ENCODE data around the gene PLXNB3. TPM values are rescaled to one million over a fixed set of nuclear protein-coding genes. Genes with fewer than 3 reads are reported as not detected.

The PLXNB3 gene
- total RNA-seq, 3 donors from 2014 or later (not counting 1 experiment from before 2014, with no cell fraction given) = 1.2 to 1.3 TPM; not detected in 1

GRCh38 chrX:153723351-153724251 is 40.4 kb upstream of the PLXNB3 start:
- Histone ChIP-seq H3K36me3 (ENCODE audit: control insufficient read depth, insufficient read depth, low read length) (peaks cover 22% of the 10 kb centered on the region), H3K9me3 (ENCODE audit: control insufficient read depth, insufficient read depth, low read length) (no peaks in the 10 kb centered on the region), H3K4me1 (ENCODE audit: control insufficient read depth, insufficient read depth, low read length) (peaks cover 54% of the 10 kb centered on the region), H3K27ac (ENCODE audit: low read length) (peak overlapping the region; percentile 53), H3K27me3 (ENCODE audit: control insufficient read depth, insufficient read depth, low read length) (no peaks in the 10 kb centered on the region), H3K4me3 (ENCODE audit: low read length) (peak overlapping the region; percentile 58)
- Mint-ChIP-seq H3K27me3 (ENCODE audit: low read depth in 2 of 2) (no peaks in the 10 kb centered on the region), H3K36me3 (no peaks in the 10 kb centered on the region), H3K4me1 (peaks cover 18 to 35% of the 10 kb centered on the region in 2 donors), H3K4me3 (peak overlapping the region; percentile 85), H3K9me3 (no peaks in the 10 kb centered on the region), H3K27ac (peak overlapping the region; percentile 74 to 80)
- intact Hi-C loops (cut with micrococcal nuclease) = no loop called here
- peak in 1 of 2 donors; percentile 77 for DNase-seq
- TF ChIP-seq, protein P1, sequence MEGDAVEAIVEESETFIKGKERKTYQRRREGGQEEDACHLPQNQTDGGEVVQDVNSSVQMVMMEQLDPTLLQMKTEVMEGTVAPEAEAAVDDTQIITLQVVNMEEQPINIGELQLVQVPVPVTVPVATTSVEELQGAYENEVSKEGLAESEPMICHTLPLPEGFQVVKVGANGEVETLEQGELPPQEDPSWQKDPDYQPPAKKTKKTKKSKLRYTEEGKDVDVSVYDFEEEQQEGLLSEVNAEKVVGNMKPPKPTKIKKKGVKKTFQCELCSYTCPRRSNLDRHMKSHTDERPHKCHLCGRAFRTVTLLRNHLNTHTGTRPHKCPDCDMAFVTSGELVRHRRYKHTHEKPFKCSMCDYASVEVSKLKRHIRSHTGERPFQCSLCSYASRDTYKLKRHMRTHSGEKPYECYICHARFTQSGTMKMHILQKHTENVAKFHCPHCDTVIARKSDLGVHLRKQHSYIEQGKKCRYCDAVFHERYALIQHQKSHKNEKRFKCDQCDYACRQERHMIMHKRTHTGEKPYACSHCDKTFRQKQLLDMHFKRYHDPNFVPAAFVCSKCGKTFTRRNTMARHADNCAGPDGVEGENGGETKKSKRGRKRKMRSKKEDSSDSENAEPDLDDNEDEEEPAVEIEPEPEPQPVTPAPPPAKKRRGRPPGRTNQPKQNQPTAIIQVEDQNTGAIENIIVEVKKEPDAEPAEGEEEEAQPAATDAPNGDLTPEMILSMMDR (IDR thresholded peaks at IDR 0.05) = no peak
- peak; percentile 2 to 15 (median 9) for ATAC-seq
- 0% methylated on average over 78 of the region's 78 CpGs for WGBS (ENCODE audit: insufficient coverage)

GRCh38 chrX:153724252-153725038 is 39.6 kb upstream of the PLXNB3 start, which contains the start of the genes ABCD1 and BCAP31:
TSS of gene ABCD1 (plus strand) at chrX:153724856. CDS start at chrX:153725267, 411 bp downstream.
TSS of gene BCAP31 (minus strand) at chrX:153724387. CDS start at chrX:153723244, 1,143 bp downstream.
- WGBS (ENCODE audit: insufficient coverage) = under 1% methylated on average over 58 of the region's 88 CpGs
- peak; percentile 79 to 90 (median 81) for ATAC-seq
- Histone ChIP-seq H3K4me1 (ENCODE audit: control insufficient read depth, insufficient read depth, low read length) (peaks cover 60% of the 10 kb centered on the region), H3K4me3 (ENCODE audit: low read length) (peak within 1 kb of the TSS; percentile 58), H3K9me3 (ENCODE audit: control insufficient read depth, insufficient read depth, low read length) (no peaks in the 10 kb centered on the region), H3K27me3 (ENCODE audit: control insufficient read depth, insufficient read depth, low read length) (no peaks in the 10 kb centered on the region), H3K36me3 (ENCODE audit: control insufficient read depth, insufficient read depth, low read length) (peaks cover 18% of the 10 kb centered on the region), H3K27ac (ENCODE audit: low read length) (peak within 1 kb of the TSS; percentile 85)
- DNase-seq = peak; percentile 88 to 93
- no peaks in the 10 kb centered on the region for H3K36me3 Mint-ChIP-seq
- no peaks in the 10 kb centered on the region for H3K9me3 Mint-ChIP-seq
- TF ChIP-seq, protein P1 (IDR thresholded peaks at IDR 0.05) = no peak
- H3K4me1 Mint-ChIP-seq = peaks cover 18 to 29% of the 10 kb centered on the region in 2 donors
- H3K27me3 Mint-ChIP-seq (ENCODE audit: low read depth in 2 of 2) = no peaks in the 10 kb centered on the region
- H3K27ac Mint-ChIP-seq = peak within 1 kb of the TSS; percentile 74 to 85
- peak within 1 kb of the TSS; percentile 85 for H3K4me3 Mint-ChIP-seq
- intact Hi-C loops (cut with micrococcal nuclease) = no loop called here

GRCh38 chrX:153725039-153725831 is 38.8 kb upstream of the PLXNB3 start:
- no peaks in the 10 kb centered on the region for H3K27me3 Mint-ChIP-seq (ENCODE audit: low read depth in 2 of 2)
- ATAC-seq (no peak), DNase-seq (peak; percentile 22 to 51)
- H3K27ac Mint-ChIP-seq = peak overlapping the region in 1 of 2 donors; percentile 85
- H3K4me3 Mint-ChIP-seq = peak overlapping the region; percentile 72
- no peaks in the 10 kb centered on the region for H3K36me3 Mint-ChIP-seq
- Histone ChIP-seq H3K27me3 (ENCODE audit: control insufficient read depth, insufficient read depth, low read length) (no peaks in the 10 kb centered on the region), H3K36me3 (ENCODE audit: control insufficient read depth, insufficient read depth, low read length) (peaks cover 11% of the 10 kb centered on the region), H3K4me3 (ENCODE audit: low read length) (peak overlapping the region; percentile 52), H3K27ac (ENCODE audit: low read length) (peak overlapping the region; percentile 85), H3K9me3 (ENCODE audit: control insufficient read depth, insufficient read depth, low read length) (no peaks in the 10 kb centered on the region), H3K4me1 (ENCODE audit: control insufficient read depth, insufficient read depth, low read length) (peaks cover 60% of the 10 kb centered on the region)
- WGBS (ENCODE audit: insufficient coverage) = 66% methylated on average over 55 of the region's 55 CpGs
- no peaks in the 10 kb centered on the region for H3K9me3 Mint-ChIP-seq
- TF ChIP-seq, protein P1 (IDR thresholded peaks at IDR 0.05) = no peak
- peaks cover 18 to 29% of the 10 kb centered on the region in 2 donors for H3K4me1 Mint-ChIP-seq
- intact Hi-C loops (cut with micrococcal nuclease) = no loop called here

All from natural killer cell (primary cell).